Myocyte (in vitro differentiated cells): ENCODE results near the gene VARS2. TPM values are rescaled to one million over a fixed set of nuclear protein-coding genes. Genes with fewer than 3 reads are reported as not detected.
A peak's percentile ranks its signal among the peaks of the same experiment; 100 is the strongest.

Source experiments
- DNase-seq: peaks from one replicate; pipeline ENCODE4 v3.0.0-alpha.2; 2012; ENCODE audit warnings: low read depth
- total RNA-seq: library from RNA; depleted of rRNA; stranded (reverse); fragments of >200 nt; gene quantifications from 2 replicates; pipeline ENCODE4 v1.2.3, GENCODE V29; 2014

The VARS2 gene
- total RNA-seq, 1 donor from 2014 or later: 21.7 TPM

DNA sequence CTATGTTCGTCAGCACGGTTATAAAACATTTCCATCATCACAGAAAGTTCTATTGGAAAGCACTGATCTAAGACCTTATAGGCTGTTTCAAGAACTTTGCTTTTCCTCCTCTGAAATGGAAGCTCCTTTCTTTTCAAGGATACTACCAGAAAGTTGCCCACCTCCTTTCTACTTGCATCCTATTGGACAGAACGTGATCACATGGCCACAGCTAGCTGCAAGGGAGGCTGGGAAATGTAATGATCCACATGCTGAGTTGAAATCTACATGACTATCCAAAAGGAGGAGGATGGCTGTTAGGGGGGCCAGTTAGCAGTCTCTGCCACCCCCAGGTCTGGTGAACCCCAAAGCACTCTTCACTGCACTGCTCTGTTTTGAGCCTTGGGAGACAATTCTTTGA, 14.6 kb downstream of the VARS2 start:
- DNase-seq: no peak

DNA sequence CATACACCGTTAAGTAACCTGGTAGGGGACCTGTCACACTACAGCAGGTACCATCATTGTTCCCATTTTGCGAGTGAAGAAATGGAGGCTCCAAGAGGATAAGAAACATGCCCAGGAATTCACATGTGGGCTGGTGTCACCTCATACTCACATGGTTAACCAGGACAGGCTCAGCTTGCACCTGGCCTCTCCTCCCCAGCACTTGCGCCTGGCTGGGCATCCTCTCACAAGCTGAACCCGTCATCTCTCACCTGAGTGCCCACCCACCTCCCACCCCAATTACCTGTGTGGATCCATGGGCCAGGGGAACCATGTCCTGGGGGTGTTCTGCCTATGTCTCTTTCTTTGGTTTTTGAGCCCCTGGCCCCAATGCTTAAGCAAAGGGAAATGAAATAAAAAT, 16.5 kb downstream of the VARS2 start:
- DNase-seq: no peak

DNA sequence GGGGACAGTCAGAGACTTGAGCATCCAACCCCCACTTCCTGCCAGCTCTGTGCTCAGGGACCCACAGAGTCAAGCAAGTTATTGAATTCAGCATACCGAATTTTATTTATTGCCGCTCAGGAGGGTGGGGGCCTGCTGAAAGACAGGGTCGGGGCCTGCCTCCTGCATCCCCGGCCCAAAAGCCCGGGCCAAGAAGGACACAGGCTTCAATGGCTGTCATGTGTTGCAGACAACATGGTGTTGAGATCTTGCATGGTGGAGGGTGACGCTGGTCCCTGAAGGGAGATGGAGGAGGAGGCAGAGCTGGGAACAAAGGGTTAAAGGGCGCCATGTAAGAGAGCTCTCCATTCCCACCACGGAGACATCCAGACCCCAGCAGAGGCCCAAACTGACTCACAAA, 17.2 kb downstream of the VARS2 start:
- no peak for DNase-seq

DNA sequence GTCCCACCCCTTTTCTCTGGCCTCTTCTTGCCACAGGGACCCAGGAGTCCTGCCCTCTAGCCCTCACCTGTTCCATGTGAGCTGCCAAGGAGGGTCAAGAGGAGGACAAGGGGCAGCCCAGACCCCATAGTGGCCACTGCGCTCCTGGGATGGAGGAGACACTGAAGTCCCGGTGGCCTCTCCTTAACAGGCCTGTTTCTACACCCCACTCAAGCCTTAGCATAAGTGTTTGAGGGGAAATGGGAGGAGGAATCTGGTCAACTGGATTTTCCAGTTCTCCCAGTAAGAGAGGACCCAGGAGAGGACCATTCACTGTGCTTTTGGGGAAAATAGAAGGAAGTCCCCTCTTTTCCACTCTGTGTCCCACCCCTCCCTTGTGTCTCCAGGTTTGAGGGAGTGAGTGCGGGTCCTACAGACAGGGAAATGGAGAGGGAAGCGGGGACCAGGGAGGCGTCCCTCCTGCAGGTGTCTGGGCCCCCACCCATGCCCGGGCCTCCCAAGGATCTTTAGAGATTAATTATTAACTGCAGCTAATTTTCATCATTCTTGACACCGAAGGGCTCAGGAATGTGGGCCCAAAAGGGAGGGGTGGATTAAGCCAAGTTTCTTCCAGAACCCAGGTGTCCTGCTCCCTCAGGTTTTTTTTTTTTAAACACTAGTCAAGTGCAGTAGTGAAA, 18.1 kb downstream of the VARS2 start, which contains the start of gene SFTA2:
TSS of gene SFTA2 (minus strand) at position 202 of the 677 bp plus-strand sequence. CDS start at position 128, 74 bp downstream.
- no peak for DNase-seq

DNA sequence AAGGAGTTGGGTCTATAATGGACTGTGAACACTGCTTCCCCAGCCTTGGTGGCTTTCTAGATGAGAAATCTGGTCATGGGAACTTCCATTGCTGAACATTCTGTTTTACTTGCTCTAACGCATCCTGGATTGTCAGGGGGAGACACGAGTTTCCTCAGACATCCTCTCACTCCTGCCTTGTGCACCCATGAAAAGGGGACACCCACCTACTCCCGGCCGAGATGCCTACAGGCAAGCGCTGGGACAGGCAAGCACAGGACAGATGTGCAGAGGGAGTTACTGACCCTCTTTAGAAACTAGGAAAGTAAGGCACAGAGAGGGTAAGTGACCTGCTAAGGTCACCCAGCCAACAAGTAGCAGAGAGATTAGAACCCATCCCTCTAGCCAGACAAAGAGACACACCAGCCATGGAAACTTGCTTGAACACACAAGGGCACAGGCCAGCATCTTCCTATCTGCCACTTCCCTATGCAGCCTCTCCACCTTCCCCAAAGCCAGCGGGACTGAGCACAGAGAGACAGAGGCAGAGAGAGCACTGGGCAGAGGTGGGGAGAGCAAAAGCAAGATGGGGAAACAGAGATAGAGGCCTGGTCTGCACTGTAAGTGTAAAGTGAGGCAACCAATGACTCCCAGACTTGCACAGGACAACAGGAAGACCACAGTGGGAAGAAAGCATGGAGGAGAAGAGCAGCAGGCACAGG, 18.8 kb downstream of the VARS2 start:
- DNase-seq: no peak

DNA sequence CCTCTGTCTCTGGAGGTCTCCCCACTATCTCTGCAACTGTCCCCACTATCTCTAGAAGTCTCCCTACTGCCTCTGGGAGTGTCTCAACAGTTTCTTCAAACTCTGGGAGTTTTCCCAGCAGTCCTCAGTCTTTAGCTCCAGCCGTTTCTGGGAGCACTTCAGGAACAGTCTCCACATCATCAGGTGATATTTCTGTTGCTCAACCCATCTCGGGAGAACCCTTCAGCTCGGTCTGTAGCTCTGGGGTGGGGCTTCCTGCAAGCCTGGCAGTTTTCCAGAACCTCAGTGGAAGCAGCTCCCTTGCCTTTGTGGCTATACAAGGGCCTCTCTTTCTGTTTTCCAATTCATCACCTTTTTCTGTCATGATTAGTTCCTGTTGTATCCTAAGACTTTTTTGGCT, 21.0 kb downstream of the VARS2 start:
- DNase-seq: no peak

DNA sequence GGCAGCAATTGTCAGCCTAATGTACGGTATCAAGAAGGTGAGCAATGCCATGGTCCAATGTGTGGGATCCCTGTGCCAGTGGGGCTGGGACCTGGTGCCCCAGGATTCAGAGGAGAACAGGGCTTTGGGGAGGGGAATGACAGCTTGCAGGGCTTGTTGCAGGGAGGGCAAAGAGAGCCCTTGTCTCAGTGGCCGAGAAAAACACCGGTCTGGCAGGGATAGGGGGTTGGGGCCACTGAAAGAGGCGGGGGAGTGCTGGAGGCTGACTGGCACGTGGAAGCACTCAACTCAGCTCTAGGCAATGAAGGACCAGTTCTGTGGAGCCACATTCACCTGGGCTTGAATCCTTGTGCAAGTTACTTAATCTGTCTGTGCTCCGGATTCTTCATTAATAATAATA, 23.2 kb downstream of the VARS2 start:
- DNase-seq: no peak

DNA sequence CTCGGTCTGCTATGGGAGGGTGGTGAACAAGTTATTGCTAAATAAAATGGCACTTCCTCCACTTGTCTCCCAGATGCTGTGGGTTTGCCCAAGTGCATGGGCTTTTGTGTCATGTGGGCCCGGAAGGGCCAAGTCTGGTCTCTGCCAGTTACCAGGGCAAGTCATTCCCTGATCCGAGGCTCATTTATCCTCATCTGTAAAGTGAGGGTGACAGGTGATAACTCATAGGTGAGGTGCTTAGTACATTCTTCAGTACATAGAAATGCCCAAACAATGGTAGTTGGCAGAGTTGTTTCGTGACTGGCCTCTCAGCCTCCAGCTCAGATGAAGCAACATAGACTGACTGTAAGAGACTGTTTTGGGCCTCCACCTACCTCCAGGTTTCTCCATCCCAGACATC, 24.7 kb downstream of the VARS2 start:
- no peak for DNase-seq

DNA sequence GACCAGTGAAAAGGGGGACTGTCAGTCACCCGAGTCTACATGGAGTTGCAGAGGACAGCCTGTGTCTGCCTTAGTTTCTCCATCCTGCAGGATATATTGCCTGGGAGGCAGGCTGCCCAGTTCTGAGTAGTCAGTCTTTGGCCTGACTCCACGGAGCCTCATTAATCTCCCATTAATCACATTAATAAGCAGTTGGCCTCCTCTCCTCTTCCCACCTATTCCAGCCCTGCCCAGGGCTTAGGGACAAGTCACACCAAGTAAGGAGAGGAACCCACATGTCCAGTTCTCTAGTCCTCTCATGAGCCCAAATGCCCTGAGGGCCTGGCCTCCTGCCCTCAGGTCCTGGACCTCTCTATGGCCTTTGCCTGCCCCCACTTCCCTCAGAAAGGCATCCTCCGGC, 25.4 kb downstream of the VARS2 start:
- no peak for DNase-seq

DNA sequence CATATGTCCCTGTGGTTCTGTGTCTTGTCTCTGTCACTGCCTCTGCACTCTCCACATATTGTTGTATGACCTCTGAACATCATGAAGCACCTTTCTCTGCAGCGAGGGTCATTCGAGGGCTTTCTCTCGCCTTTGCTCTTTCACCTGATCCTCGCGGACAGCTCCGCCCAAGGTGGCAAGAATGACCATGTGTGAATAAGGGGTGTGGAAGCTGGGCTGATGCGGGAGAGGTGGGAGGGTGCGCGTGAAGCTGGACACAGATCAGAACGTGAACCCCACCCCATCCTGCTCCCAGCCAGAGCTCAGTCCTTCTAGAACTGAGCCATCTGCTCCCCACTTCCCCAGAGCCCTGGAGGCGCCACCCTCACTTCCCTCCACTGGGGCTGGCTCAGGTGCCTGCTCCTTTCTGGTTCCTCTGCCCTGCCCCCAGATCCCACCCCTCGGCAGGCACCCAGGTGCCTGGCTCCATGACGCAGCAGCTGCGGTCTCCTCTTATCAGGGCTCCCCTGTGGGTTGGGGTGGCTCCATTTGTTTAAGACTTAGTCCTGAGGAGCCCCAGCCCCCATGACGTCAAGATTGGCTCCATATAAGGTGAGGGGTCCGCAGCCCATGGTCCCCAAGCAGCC, 26.4 kb downstream of the VARS2 start, which contains the start of gene MUCL3:
TSS of gene MUCL3 (plus strand) at position 613 of the 626 bp plus-strand sequence. CDS start 27 bp downstream, outside the sequence.
- no peak for DNase-seq

DNA sequence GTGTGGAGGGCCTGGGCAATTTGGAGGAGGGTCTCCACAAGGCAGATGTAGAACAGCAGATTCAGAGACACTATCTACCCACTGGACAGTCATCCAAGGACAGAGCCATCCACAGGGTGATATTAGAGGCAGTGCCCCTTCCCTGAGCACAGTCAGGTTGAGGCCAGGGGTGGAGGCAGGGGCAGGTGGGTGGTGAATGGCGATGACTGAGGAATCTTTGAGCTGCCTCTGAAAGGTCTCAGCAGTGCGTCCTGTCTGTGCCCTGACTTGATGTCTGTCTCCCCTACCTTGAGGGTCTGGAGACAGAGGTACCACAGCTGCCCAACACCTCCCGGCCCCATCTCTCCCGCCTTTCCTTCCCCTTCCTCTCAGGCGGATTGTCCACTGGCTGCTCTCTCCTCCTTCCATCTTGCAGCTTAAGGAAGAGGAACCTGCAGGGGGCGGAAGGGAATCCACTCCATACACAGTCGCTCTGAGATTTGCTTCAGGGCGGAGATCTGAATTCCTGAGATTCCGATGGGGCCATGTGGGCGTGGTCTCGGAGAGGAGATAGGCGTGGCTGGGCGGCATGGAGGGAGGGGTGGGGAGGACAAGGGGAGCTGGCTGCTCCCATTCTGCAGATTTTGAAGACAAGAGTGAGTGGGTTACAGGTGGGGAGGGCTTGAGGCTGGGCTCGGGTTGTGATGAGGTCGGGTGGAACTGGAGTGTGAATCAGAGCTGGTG, 28.5 kb downstream of the VARS2 start:
- peak; percentile 85 for DNase-seq

DNA sequence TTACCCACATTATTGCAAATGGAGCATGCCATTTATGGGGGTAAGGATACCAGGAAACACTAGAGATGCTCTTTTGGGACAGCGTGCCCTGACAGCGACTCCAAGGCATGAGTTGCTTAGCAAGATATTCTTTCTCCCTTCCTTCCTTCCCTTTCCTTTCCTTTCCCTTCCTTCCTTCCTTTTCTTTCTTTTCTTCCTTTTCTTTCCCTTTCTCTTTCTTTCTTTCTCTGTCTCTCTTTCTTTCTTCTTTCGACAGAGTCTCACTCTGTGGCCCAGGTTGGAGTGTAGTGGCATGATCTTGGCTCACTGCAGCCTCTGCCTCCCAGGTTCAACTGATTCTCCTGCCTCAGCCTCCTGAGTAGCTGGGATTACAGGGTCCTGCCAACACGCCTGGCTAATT, 30.0 kb downstream of the VARS2 start:
- no peak for DNase-seq

DNA sequence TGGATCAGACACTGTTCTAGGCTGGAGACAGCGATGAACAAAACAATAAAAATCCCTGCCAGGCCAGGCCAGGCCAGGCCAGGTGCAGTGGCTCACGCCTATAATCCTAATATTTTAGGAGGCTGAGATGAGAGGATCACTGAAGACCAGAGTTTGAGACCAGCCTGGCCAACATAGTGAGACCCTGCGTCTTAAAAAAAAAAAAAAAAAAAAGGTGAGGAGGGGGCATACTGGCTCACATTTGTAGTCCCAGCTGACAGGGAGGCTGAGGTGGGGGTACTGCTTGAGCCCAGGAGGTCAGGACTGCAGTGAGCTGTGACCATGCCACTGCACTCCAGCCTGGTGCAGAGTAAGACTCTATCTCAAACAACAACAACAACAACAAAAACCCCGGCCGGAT, 31.2 kb downstream of the VARS2 start:
- no peak for DNase-seq

DNA sequence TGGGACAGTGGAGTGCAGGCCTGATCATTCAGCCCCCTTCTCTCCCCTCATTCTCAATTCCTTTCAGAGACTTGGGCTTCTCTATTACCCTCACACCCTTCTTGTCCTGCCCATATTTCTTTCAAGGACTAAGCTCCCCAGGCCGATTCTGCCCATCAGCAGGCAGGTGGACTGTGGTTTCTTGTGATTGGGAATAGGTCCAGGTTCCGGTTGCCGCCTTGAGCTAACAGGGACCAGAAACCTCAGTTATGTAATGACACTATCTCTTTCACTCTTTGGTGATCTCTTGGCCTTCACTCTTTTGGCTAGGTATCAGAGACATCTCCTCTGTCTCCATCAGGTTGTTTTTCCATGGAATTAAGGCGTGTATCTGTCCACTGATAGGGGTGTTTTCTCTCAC, 33.2 kb downstream of the VARS2 start:
- peak; percentile 74 for DNase-seq

DNA sequence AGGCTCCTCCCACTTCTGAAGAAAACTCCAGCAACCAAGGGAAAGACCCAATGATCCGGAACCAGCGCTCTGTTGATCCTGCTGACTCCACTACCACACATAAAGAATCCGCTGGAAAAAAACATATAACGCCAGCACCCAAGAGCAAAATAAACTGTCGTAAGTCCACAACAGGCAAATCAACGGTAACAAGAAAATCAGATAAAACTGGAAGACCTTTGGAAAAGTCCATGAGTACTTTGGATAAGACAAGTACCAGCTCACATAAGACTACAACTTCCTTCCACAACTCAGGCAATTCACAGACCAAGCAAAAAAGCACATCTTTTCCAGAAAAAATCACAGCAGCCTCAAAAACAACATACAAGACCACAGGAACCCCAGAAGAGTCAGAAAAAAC, 34.8 kb downstream of the VARS2 start:
- DNase-seq: no peak

DNA sequence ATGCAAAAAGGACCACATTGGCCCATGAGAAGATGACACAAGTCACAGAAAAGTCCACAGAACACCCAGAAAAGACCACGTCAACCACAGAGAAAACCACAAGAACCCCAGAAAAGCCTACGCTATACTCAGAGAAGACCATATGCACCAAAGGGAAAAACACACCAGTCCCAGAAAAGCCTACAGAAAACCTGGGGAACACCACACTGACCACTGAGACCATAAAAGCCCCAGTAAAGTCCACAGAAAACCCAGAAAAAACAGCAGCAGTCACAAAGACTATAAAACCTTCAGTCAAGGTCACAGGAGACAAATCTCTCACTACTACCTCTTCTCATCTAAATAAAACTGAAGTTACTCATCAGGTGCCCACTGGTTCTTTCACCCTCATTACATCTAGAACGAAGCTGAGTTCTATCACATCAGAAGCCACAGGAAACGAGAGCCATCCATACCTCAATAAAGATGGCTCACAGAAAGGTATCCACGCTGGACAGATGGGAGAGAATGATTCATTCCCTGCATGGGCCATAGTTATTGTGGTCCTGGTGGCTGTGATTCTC, 38.0 kb downstream of the VARS2 start:
- no peak for DNase-seq

DNA sequence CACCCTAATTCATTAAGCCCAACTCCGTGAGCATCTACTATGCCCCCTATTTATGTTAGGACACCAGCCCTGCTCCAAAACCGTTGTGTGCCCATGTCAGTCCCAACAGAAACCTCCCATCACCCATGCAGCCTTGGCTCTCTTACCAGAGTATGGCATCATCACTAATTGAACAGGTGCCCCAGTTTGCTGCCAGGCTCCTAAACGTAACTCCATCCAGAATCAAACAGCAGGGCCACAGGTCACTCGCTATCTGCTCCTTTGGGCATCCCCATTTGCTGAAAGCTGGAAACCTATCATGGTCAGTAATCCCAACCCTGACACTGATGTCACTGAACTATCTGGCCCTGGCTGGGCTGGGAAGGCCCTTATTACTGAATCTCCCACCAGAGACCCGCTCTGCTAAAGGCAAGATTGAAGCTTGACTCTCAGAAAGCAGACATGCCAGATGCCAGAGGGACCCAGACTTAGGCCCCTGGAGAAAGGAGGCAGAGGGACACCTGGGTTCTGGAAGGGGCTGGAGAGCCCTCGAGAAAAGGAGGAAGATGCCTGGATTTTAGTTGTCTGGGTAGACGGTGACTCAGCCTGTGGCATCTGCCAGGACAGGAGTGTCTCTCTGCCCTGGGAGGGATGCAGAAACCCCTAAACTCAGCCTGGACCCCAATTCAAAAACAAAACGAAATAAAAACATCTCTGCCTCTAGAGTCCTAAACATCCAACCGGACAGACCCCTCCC, 40.8 kb downstream of the VARS2 start:
- peak; percentile 15 for DNase-seq

DNA sequence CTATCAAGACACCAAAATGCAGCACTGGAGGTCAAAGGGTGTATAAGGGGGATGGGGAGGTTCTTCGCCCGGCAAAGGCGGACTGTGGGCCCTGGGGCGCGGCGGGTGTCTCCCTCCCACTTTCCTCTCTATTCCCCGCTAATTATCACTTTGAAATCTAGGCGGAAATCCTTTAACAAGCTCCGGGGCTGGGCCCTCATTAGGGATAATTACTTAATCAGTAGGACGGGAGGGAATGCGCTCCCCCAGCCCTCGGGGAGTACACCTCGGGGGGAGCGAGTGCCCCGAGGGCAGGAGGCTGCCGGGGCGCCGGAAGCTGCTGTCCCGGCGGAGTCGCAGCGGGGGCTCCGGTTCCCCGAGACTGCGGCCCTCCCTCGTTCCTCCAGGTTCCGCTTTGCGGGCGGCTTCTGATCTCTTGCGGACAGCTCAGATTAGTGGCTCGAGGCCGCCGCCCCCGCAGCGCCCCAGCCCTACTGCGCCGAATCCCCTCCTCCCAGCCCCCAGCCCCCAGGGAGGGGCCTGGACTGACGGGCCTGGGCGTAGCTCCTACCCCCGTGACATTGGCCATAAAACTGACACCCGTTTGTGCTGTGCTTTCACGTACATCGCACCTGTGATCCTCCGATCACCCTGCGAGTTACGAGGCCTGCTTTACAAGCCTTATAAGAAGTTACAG, 41.5 kb downstream of the VARS2 start:
- DNase-seq: no peak

DNA sequence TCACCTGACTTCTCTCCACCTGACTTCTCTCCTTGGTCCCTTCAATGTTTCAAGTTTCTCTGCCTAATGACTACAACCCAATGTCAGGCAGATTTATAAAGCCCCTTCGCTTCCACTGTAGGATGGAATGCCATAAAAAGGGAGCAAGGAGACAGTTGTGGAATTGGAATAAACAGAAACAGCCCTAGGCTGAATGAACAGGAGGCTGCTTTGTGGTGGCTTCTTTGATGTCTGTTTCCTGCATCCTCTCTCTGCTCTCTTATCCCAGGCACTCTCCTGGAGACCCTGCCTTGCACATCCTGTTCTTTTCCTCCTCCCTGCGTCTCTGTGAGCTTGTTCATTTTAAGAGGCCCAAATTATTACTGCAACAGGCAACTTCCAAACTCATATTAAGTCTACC, 43.7 kb downstream of the VARS2 start:
- no peak for DNase-seq
